Liver (tissue), 3 donors: ENCODE measurements around the gene ZNF524.

Source experiments
- CTCF ChIP-seq: fragments of 150-350 bp; IDR thresholded peaks from 2 replicates; pipeline ENCODE4 v1.5.1; 2017; ENCODE audit warnings: improper control_type of control experiment, low read depth, low read length; ENCODE audit not compliant: missing input control
- RAD21 ChIP-seq, 2 donors: IDR thresholded peaks; 2 replicates each; pipeline ENCODE4 v1.6.1; 2016; ENCODE audit warnings: antibody characterized with exemption in 2 of 2, mild to moderate bottlenecking in 2 of 2
- YY1 ChIP-seq: IDR thresholded peaks from 2 replicates; pipeline ENCODE4 v1.6.1; 2016; ENCODE audit warnings: antibody characterized with exemption, mild to moderate bottlenecking
- donor health status: healthy.
- donor health status: healthy.

DNA sequence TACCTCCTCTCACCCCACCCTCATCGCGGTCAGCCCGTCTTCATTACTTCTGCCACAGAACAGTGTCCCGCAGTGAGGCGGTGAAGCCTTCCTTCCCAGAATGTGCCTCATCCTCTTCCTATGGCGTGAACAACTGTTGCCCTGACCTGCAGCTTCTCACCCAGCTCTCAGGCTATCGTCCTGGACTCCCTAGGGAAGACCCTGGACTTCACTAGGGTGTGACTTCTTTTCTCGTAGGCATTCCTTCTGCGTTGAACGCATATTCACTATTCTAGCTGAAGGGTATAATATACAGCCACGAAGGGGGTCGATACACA is 6.3 kb downstream of the ZNF524 start:
- TF ChIP-seq CTCF (no peak), RAD21 (IDR thresholded peaks at IDR 0.05) (no peak), YY1 (no peak)
